GM20000 (cell line): ENCODE data around the gene TWSG1.
"Not testable (repeated sequence)": the region's sequence is repeated elsewhere in the genome, so short reads cannot be mapped to it uniquely, and the experiment has no call there.

Experiments used
- DNase-seq: peaks from one replicate; pipeline ENCODE4 v3.0.0; 2012; ENCODE audit warnings: low spot score
- CTCF ChIP-seq: IDR thresholded peaks from 2 replicates; pipeline ENCODE4 v1.5.1; 2012; ENCODE audit warnings: mild to moderate bottlenecking, control low read depth; ENCODE audit errors: extremely low read depth, missing control alignments

The TWSG1 gene

GRCh38 chr18:9364242-9364641 lies 29.7 kb downstream of the TWSG1 start:
- DNase-seq = no peak
- no peak for TF ChIP-seq CTCF

GRCh38 chr18:9365406-9365805 lies 30.8 kb downstream of the TWSG1 start:
- no peak for DNase-seq
- no peak for TF ChIP-seq CTCF

GRCh38 chr18:9366126-9366714 lies 31.6 kb downstream of the TWSG1 start:
- no peak for TF ChIP-seq CTCF
- DNase-seq = no peak

GRCh38 chr18:9373254-9373653 lies 38.7 kb downstream of the TWSG1 start:
- DNase-seq = not testable (repeated sequence)

GRCh38 chr18:9379118-9379517 lies 44.5 kb downstream of the TWSG1 start:
- TF ChIP-seq CTCF = no peak
- no peak for DNase-seq

GRCh38 chr18:9380101-9380500 lies 45.5 kb downstream of the TWSG1 start:
- no peak for TF ChIP-seq CTCF
- DNase-seq = no peak

GRCh38 chr18:9380621-9381395 lies 46.2 kb downstream of the TWSG1 start:
- TF ChIP-seq CTCF = no peak
- DNase-seq = no peak

GRCh38 chr18:9386879-9387278 lies 52.3 kb downstream of the TWSG1 start:
- TF ChIP-seq CTCF = no peak

More at GRCh38 chr18:9386879-9387278, 52.3 kb downstream of the TWSG1 start:
- no peak for DNase-seq
